Measurements from ENCODE around the gene HOXA7. TPM values are rescaled to one million over a fixed set of nuclear protein-coding genes. Genes with fewer than 3 reads are reported as not detected.

Gene HOXA7
- total RNA-seq, 1 donor from 2014 or later = not detected

GRCh38 chr7:27131390-27131819 lies 25.1 kb downstream of the HOXA7 start:
- peaks cover 86% of the 10 kb centered on the region for H3K27me3 Mint-ChIP-seq (ENCODE audit: insufficient read depth, low read depth)
- no peak overlapping the region for H3K9ac ChIP-seq
- peaks cover 77% of the 10 kb centered on the region for H4K20me1 ChIP-seq (ENCODE audit: low read depth)

GRCh38 chr7:27130540-27131389 lies 25.7 kb downstream of the HOXA7 start, which contains the start of gene HOXA4:
Gene HOXA4 (minus strand): TSS chr7:27130757. CDS start chr7:27130733, 24 bp downstream.
- no peaks in the 10 kb centered on the region for H3F3A ChIP-seq (ENCODE audit: low read depth)
- no peaks in the 10 kb centered on the region for H3K4me1 ChIP-seq
- peak within 1 kb of the TSS; percentile 69 for H3K4me3 Mint-ChIP-seq
- DNase-seq (ENCODE audit: low spot score) = peak; percentile 79
- H3K27ac Mint-ChIP-seq = no peak within 1 kb of the TSS
- H3K36me3 ChIP-seq = no peaks in the 10 kb centered on the region
- no peak within 1 kb of the TSS for H3K27ac ChIP-seq
- H4K20me1 ChIP-seq (ENCODE audit: low read depth) = peaks cover 77% of the 10 kb centered on the region
- peaks cover 2% of the 10 kb centered on the region for H3K36me3 Mint-ChIP-seq
- H3K4me2 ChIP-seq = peak within 1 kb of the TSS; percentile 62
- peaks cover 21% of the 10 kb centered on the region for H3K9me3 Mint-ChIP-seq
- H3K4me1 Mint-ChIP-seq = no peaks in the 10 kb centered on the region
- H3K9ac ChIP-seq = no peak within 1 kb of the TSS
- H3K9me3 ChIP-seq (ENCODE audit: low read depth) = no peaks in the 10 kb centered on the region
- H3K27me3 Mint-ChIP-seq (ENCODE audit: insufficient read depth, low read depth) = peaks cover 85% of the 10 kb centered on the region
- peak within 1 kb of the TSS; percentile 68 for H2AFZ ChIP-seq (replicated peaks)
- H3K27me3 ChIP-seq = peaks cover 100% of the 10 kb centered on the region
- H3K4me3 ChIP-seq = peak within 1 kb of the TSS; percentile 41
- H3K79me2 ChIP-seq (ENCODE audit: low read depth) = no peaks in the 10 kb centered on the region
- TF ChIP-seq CTCF (IDR thresholded peaks at IDR 0.05) = no peak
- TF ChIP-seq EZH2phosphoT487 (IDR thresholded peaks at IDR 0.05) = peak; percentile 91
- TF ChIP-seq EZH2 (IDR thresholded peaks at IDR 0.05) = peak; percentile 90

More at GRCh38 chr7:27131390-27131819, 25.1 kb downstream of the HOXA7 start:
- no peaks in the 10 kb centered on the region for H3K79me2 ChIP-seq (ENCODE audit: low read depth)
- Mint-ChIP-seq H3K27ac (no peak overlapping the region), H3K36me3 (peaks cover 2% of the 10 kb centered on the region), H3K4me3 (peak overlapping the region; percentile 50), H3K9me3 (peaks cover 21% of the 10 kb centered on the region), H3K4me1 (no peaks in the 10 kb centered on the region)
- no peaks in the 10 kb centered on the region for H3K9me3 ChIP-seq (ENCODE audit: low read depth)
- peaks cover 100% of the 10 kb centered on the region for H3K27me3 ChIP-seq
- H2AFZ ChIP-seq (replicated peaks) = no peak overlapping the region
- no peak for TF ChIP-seq CTCF (IDR thresholded peaks at IDR 0.05)
- peak; percentile 56 for TF ChIP-seq EZH2 (IDR thresholded peaks at IDR 0.05)
- TF ChIP-seq EZH2phosphoT487 (IDR thresholded peaks at IDR 0.05) = no peak
- peak overlapping the region; percentile 41 for H3K4me3 ChIP-seq
- no peaks in the 10 kb centered on the region for H3F3A ChIP-seq (ENCODE audit: low read depth)
- DNase-seq (ENCODE audit: low spot score) = no peak
- no peak overlapping the region for H3K27ac ChIP-seq
- peak overlapping the region; percentile 62 for H3K4me2 ChIP-seq
- no peaks in the 10 kb centered on the region for H3K36me3 ChIP-seq
- no peaks in the 10 kb centered on the region for H3K4me1 ChIP-seq

- H3K4me2 ChIP-seq = peak overlapping the region; percentile 62
- Mint-ChIP-seq H3K9me3 (peaks cover 21% of the 10 kb centered on the region), H3K4me3 (no peak overlapping the region), H3K4me1 (no peaks in the 10 kb centered on the region), H3K36me3 (peaks cover 2% of the 10 kb centered on the region), H3K27me3 (ENCODE audit: insufficient read depth, low read depth) (peaks cover 85% of the 10 kb centered on the region), H3K27ac (no peak overlapping the region)
- no peaks in the 10 kb centered on the region for H3F3A ChIP-seq (ENCODE audit: low read depth)
- H3K79me2 ChIP-seq (ENCODE audit: low read depth) = no peaks in the 10 kb centered on the region
- H3K27ac ChIP-seq = no peak overlapping the region
- peak overlapping the region; percentile 41 for H3K4me3 ChIP-seq
- H3K9me3 ChIP-seq (ENCODE audit: low read depth) = no peaks in the 10 kb centered on the region
- no peaks in the 10 kb centered on the region for H3K4me1 ChIP-seq
- H3K27me3 ChIP-seq = peaks cover 100% of the 10 kb centered on the region
- no peak overlapping the region for H2AFZ ChIP-seq (replicated peaks)
- peak; percentile 44 for DNase-seq (ENCODE audit: low spot score)
- H3K36me3 ChIP-seq = no peaks in the 10 kb centered on the region
- TF ChIP-seq EZH2 (IDR thresholded peaks at IDR 0.05) = peak; percentile 79
- TF ChIP-seq EZH2phosphoT487 (IDR thresholded peaks at IDR 0.05) = peak; percentile 14
- no peak for TF ChIP-seq CTCF (IDR thresholded peaks at IDR 0.05)
- no peak overlapping the region for H3K9ac ChIP-seq
- peaks cover 77% of the 10 kb centered on the region for H4K20me1 ChIP-seq (ENCODE audit: low read depth)
These were observed 26.5 kb downstream of the HOXA7 start for GRCh38 chr7:27129729-27130539.

All from neural progenitor cell (in vitro differentiated cells).